ENCODE measurements around the gene PDCD7.

The PDCD7 gene

GRCh38 chr15:65071381-65071811, 62.2 kb downstream of the PDCD7 start:
- DNase-seq = no peak

GRCh38 chr15:65069779-65070546, 63.6 kb downstream of the PDCD7 start:
- DNase-seq = no peak

GRCh38 chr15:65069179-65069578, 64.4 kb downstream of the PDCD7 start:
- no peak for DNase-seq

GRCh38 chr15:65068403-65068788, 65.2 kb downstream of the PDCD7 start:
- DNase-seq = no peak

GRCh38 chr15:65067645-65068402, 65.8 kb downstream of the PDCD7 start, which contains the start of gene RASL12:
TSS of gene RASL12 (minus strand) at chr15:65067991. CDS start at chr15:65067835, 156 bp downstream.
- DNase-seq = no peak
